CD8-positive, alpha-beta memory T cell (primary cell): ENCODE measurements around the gene MYOM1. TPM values are rescaled to one million over a fixed set of nuclear protein-coding genes. Genes with fewer than 3 reads are reported as not detected.

Experiments used
- CTCF ChIA-PET: fragments of 350-600 bp; sonication (Branson Sonifier 250); formaldehyde crosslinking; loops from one replicate; lab custom pipeline; 2021; ENCODE audit warnings: antibody characterized with exemption; lab: Charles Lee
- POLR2A ChIA-PET: fragments of 350-600 bp; sonication (Branson Sonifier 250); formaldehyde crosslinking; loops from one replicate; lab custom pipeline; 2021; ENCODE audit warnings: antibody characterized with exemption; lab: Charles Lee
- DNase-seq, 5 donors: peaks; one replicate each; pipeline versions ENCODE4 v3.0.0 to v3.0.0-alpha.2; 2020 to 2022; ENCODE audit warnings: mixed read lengths in 1 of 5
- H3K27ac ChIP-seq: one replicate; pipeline ENCODE4 v1.7.0; 2013; ENCODE audit warnings: low read depth, mild to moderate bottlenecking, low read length, moderate library complexity
- H3K27me3 ChIP-seq: 2 replicates; pipeline ENCODE4 v1.7.0; 2013; ENCODE audit warnings: low read length, mild to moderate bottlenecking; ENCODE audit not compliant: insufficient read depth, poor library complexity, severe bottlenecking
- H3K36me3 ChIP-seq: 2 replicates; pipeline ENCODE4 v1.7.0; 2013; ENCODE audit warnings: mild to moderate bottlenecking, low read length, moderate library complexity; ENCODE audit not compliant: insufficient read depth
- H3K4me1 ChIP-seq: 2 replicates; pipeline ENCODE4 v1.7.0; 2013; ENCODE audit warnings: mild to moderate bottlenecking, low read length, moderate library complexity; ENCODE audit not compliant: insufficient read depth
- H3K4me3 ChIP-seq: 2 replicates; pipeline ENCODE4 v1.7.0; 2013; ENCODE audit warnings: mild to moderate bottlenecking, low read length
- H3K9me3 ChIP-seq: 2 replicates; pipeline ENCODE4 v1.7.0; 2013; ENCODE audit warnings: mild to moderate bottlenecking, low read length
- H3K27ac Mint-ChIP-seq, 8 donors: one replicate each; pipeline ENCODE4 v1.8.0; 2020 to 2021; ENCODE audit warnings: mixed read lengths in 8 of 8, mild to moderate bottlenecking in 6 of 8, inconsistent platforms in 3 of 8, moderate library complexity in 3 of 8
- H3K27me3 Mint-ChIP-seq, 2 donors: one replicate each; pipeline ENCODE4 v1.8.0; 2020 to 2021; ENCODE audit warnings: mixed read lengths in 2 of 2, mild to moderate bottlenecking in 1 of 2, moderate library complexity in 1 of 2
- H3K36me3 Mint-ChIP-seq, 3 donors: one replicate each; pipeline ENCODE4 v1.8.0; 2020 to 2021; ENCODE audit warnings: mixed read lengths in 3 of 3, inconsistent platforms in 1 of 3, mild to moderate bottlenecking in 1 of 3
- H3K4me1 Mint-ChIP-seq, 3 donors: one replicate each; pipeline ENCODE4 v1.8.0; 2020 to 2021; ENCODE audit warnings: mixed read lengths in 3 of 3, inconsistent platforms in 1 of 3, mild to moderate bottlenecking in 1 of 3
- H3K4me3 Mint-ChIP-seq, 7 donors: one replicate each; pipeline ENCODE4 v1.8.0; 2020 to 2021; ENCODE audit warnings: mixed read lengths in 7 of 7, mild to moderate bottlenecking in 6 of 7, moderate library complexity in 4 of 7, inconsistent platforms in 2 of 7
- H3K9me3 Mint-ChIP-seq, 5 donors: one replicate each; pipeline ENCODE4 v1.8.0; 2020 to 2022; ENCODE audit warnings: mixed read lengths in 5 of 5, mild to moderate bottlenecking in 3 of 5, moderate library complexity in 2 of 5, inconsistent platforms in 1 of 5
- polyA plus RNA-seq: library from polyadenylated mRNA; unstranded; fragments of 300-500 nt; fragmentation: Illumina TruSeq; gene quantifications from one replicate; pipeline ENCODE4 v1.2.3, GENCODE V29; 2021
- total RNA-seq, 2 experiments: library from RNA; stranded (reverse); gene quantifications; one replicate each; pipeline ENCODE4 v1.2.3, GENCODE V29; 2021

MYOM1 gene
- total and polyA plus RNA-seq, 3 experiments from 2014 or later, result 0.84 to 1.2 (median 0.92) TPM

GRCh38 chr18:3236470-3236869 is 16.7 kb upstream of the MYOM1 start:
- H3K9me3 ChIP-seq, result no peaks in the 10 kb centered on the region
- ChIA-PET POLR2A (no interaction called here), CTCF (no interaction called here)
- peaks cover 0 to 7% (median 5%) of the 10 kb centered on the region in 3 donors for H3K4me1 Mint-ChIP-seq
- no peaks in the 10 kb centered on the region for H3K4me1 ChIP-seq
- no peak overlapping the region for H3K27ac Mint-ChIP-seq
- H3K36me3 Mint-ChIP-seq, result peaks cover 4 to 11% (median 8%) of the 10 kb centered on the region in 3 donors
- DNase-seq, result no peak
- no peaks in the 10 kb centered on the region for H3K27me3 ChIP-seq
- H3K4me3 ChIP-seq, result no peak overlapping the region
- no peaks in the 10 kb centered on the region for H3K36me3 ChIP-seq
- H3K27ac ChIP-seq, result no peak overlapping the region
- peaks cover 0 to 1% of the 10 kb centered on the region in 2 donors for H3K27me3 Mint-ChIP-seq
- no peak overlapping the region for H3K4me3 Mint-ChIP-seq
- peaks cover 0 to 6% (median 0%) of the 10 kb centered on the region in 5 donors for H3K9me3 Mint-ChIP-seq

DNA sequence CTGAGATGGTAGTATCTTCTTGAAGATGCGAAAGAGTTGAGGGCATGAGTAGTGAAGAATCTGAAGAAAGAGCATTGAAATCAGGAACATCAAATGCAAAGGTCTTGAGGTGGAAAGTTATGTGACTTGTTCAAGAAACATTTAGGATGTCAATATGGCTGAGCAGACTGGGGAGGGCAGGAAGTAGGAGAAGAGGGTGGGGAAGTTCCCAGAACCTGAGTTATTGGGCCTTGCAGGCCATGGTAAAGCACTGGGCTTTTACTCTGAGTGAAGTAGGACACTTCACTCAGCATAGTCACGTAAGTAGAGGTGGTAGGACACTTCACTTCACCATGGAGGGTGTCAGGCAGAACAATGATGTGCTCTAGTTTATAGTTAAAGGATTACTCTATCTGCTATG is 16.1 kb upstream of the MYOM1 start:
- Mint-ChIP-seq H3K4me3 (no peak overlapping the region), H3K36me3 (peaks cover 2 to 13% (median 9%) of the 10 kb centered on the region in 3 donors), H3K27ac (no peak overlapping the region), H3K9me3 (peaks cover 0 to 5% (median 0%) of the 10 kb centered on the region in 5 donors), H3K4me1 (peaks cover 0 to 10% (median 9%) of the 10 kb centered on the region in 3 donors), H3K27me3 (peaks cover 0 to 4% of the 10 kb centered on the region in 2 donors)
- no peaks in the 10 kb centered on the region for H3K27me3 ChIP-seq
- no peak overlapping the region for H3K4me3 ChIP-seq
- no peaks in the 10 kb centered on the region for H3K4me1 ChIP-seq
- ChIA-PET POLR2A (no interaction called here), CTCF (interaction anchor here (0.6 kb wide), 1 partner anchor 241 kb away, joined by 3 read pairs; no protein-coding TSS in a partner anchor)
- no peak for DNase-seq
- no peaks in the 10 kb centered on the region for H3K36me3 ChIP-seq
- no peak overlapping the region for H3K27ac ChIP-seq
- no peaks in the 10 kb centered on the region for H3K9me3 ChIP-seq

DNA sequence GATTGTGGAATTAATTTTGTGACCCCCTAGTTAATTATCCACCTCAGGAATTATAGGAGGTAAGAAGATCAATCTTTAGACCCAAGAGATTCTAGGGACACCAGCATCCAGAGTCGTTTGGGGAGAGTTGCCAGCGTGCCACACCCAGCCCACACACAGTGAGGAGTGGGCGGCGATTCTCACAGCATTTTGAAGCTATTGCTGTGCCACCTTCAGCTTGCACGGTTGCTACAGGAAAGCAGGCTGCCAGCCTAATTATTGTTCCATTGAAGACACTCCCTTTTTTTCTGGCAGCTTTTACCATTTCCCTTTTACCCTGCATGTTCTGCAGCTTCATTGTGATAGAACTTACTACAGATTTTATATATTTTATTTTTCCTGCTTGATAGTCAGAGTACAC is 14.7 kb upstream of the MYOM1 start:
- ChIA-PET POLR2A (no interaction called here), CTCF (interaction anchor here (1.3 kb wide), 1 partner anchor 55 kb away, joined by 3 read pairs; no protein-coding TSS in a partner anchor)
- Histone ChIP-seq H3K9me3 (no peaks in the 10 kb centered on the region), H3K27ac (no peak overlapping the region), H3K36me3 (no peaks in the 10 kb centered on the region), H3K4me1 (no peaks in the 10 kb centered on the region), H3K4me3 (no peak overlapping the region), H3K27me3 (no peaks in the 10 kb centered on the region)
- H3K4me1 Mint-ChIP-seq, result peaks cover 0 to 12% (median 9%) of the 10 kb centered on the region in 3 donors
- no peak overlapping the region for H3K4me3 Mint-ChIP-seq
- peaks cover 0 to 4% of the 10 kb centered on the region in 2 donors for H3K27me3 Mint-ChIP-seq
- DNase-seq, result no peak
- no peaks in the 10 kb centered on the region for H3K9me3 Mint-ChIP-seq
- peaks cover 0 to 11% (median 6%) of the 10 kb centered on the region in 3 donors for H3K36me3 Mint-ChIP-seq
- no peak overlapping the region for H3K27ac Mint-ChIP-seq

GRCh38 chr18:3233433-3234168 is 13.8 kb upstream of the MYOM1 start:
- Histone ChIP-seq H3K4me1 (no peaks in the 10 kb centered on the region), H3K36me3 (no peaks in the 10 kb centered on the region), H3K27me3 (no peaks in the 10 kb centered on the region), H3K9me3 (no peaks in the 10 kb centered on the region), H3K27ac (no peak overlapping the region), H3K4me3 (no peak overlapping the region)
- Mint-ChIP-seq H3K4me1 (peaks cover 0 to 5% (median 5%) of the 10 kb centered on the region in 3 donors), H3K4me3 (no peak overlapping the region), H3K36me3 (peaks cover 0 to 11% (median 3%) of the 10 kb centered on the region in 3 donors), H3K9me3 (no peaks in the 10 kb centered on the region), H3K27ac (no peak overlapping the region), H3K27me3 (peaks cover 0 to 3% of the 10 kb centered on the region in 2 donors)
- CTCF ChIA-PET, result interaction anchor here (1.3 kb wide), 1 partner anchor 54 kb away, joined by 3 read pairs; no protein-coding TSS in a partner anchor
- POLR2A ChIA-PET, result no interaction called here
- DNase-seq, result no peak

DNA sequence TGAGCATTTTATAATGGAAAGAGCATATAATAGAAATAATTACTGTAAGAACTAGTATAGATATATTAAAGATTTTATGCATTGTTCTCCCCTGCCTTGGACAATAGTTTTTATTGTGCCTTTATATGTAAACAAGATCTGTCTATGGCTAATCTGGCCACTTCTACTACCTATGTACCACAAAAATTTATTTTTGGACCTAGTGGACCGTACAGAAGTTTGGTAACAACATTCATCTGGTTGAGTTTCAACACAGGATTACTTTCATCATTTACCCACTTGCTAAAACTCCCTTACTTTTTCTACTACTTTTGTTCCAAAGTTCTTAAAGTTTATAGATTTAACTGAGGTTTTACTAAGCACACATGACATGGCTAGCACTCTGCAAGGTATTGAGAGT is 13.2 kb upstream of the MYOM1 start:
- peaks cover 0 to 3% of the 10 kb centered on the region in 2 donors for H3K27me3 Mint-ChIP-seq
- peaks cover 0 to 11% (median 3%) of the 10 kb centered on the region in 3 donors for H3K36me3 Mint-ChIP-seq

GRCh38 chr18:3230401-3231334 is 10.9 kb upstream of the MYOM1 start:
- CTCF ChIA-PET, result interaction anchor here (0.5 kb wide), 1 partner anchor 372 kb away, joined by 3 read pairs; no protein-coding TSS in a partner anchor
- Mint-ChIP-seq H3K27ac (peak overlapping the region in 1 of 8 donors; percentile 39), H3K36me3 (peaks cover 0 to 11% (median 3%) of the 10 kb centered on the region in 3 donors), H3K27me3 (peaks cover 0 to 4% of the 10 kb centered on the region in 2 donors), H3K9me3 (no peaks in the 10 kb centered on the region), H3K4me1 (peaks cover 0 to 5% (median 4%) of the 10 kb centered on the region in 3 donors), H3K4me3 (no peak overlapping the region)
- Histone ChIP-seq H3K36me3 (no peaks in the 10 kb centered on the region), H3K4me3 (no peak overlapping the region), H3K27ac (no peak overlapping the region), H3K4me1 (no peaks in the 10 kb centered on the region), H3K27me3 (no peaks in the 10 kb centered on the region), H3K9me3 (no peaks in the 10 kb centered on the region)
- POLR2A ChIA-PET, result interaction anchor here (1.2 kb wide), 1 partner anchor 17 kb away, joined by 4 read pairs; the partner anchor contains the start of gene MYL12A
- DNase-seq, result no peak

More for the DNA sequence above, 13.2 kb upstream of the MYOM1 start:
- POLR2A ChIA-PET, result no interaction called here
- H3K27ac Mint-ChIP-seq, result no peak overlapping the region
- H3K4me1 Mint-ChIP-seq, result peaks cover 0 to 5% (median 4%) of the 10 kb centered on the region in 3 donors
- H3K4me3 Mint-ChIP-seq, result no peak overlapping the region
- no peak overlapping the region for H3K4me3 ChIP-seq
- H3K27ac ChIP-seq, result no peak overlapping the region
- H3K4me1 ChIP-seq, result no peaks in the 10 kb centered on the region
- no peaks in the 10 kb centered on the region for H3K36me3 ChIP-seq
- H3K9me3 ChIP-seq, result no peaks in the 10 kb centered on the region
- no peaks in the 10 kb centered on the region for H3K9me3 Mint-ChIP-seq
- CTCF ChIA-PET, result no interaction called here
- no peaks in the 10 kb centered on the region for H3K27me3 ChIP-seq
- DNase-seq, result no peak

GRCh38 chr18:3226048-3226447 is 6.3 kb upstream of the MYOM1 start:
- no peak overlapping the region for H3K4me3 Mint-ChIP-seq
- CTCF ChIA-PET, result no interaction called here

More at GRCh38 chr18:3226048-3226447, 6.3 kb upstream of the MYOM1 start:
- Mint-ChIP-seq H3K9me3 (no peaks in the 10 kb centered on the region), H3K27me3 (peaks cover 0 to 1% of the 10 kb centered on the region in 2 donors), H3K4me1 (peaks cover 0 to 4% (median 2%) of the 10 kb centered on the region in 3 donors), H3K27ac (no peak overlapping the region), H3K36me3 (peaks cover 0 to 11% (median 4%) of the 10 kb centered on the region in 3 donors)
- Histone ChIP-seq H3K27ac (no peak overlapping the region), H3K4me1 (no peaks in the 10 kb centered on the region), H3K27me3 (no peaks in the 10 kb centered on the region), H3K9me3 (no peaks in the 10 kb centered on the region), H3K4me3 (no peak overlapping the region), H3K36me3 (no peaks in the 10 kb centered on the region)
- POLR2A ChIA-PET, result no interaction called here
- no peak for DNase-seq
